BE2C (cell line): ENCODE results near the gene ZNF335.

Source experiments
- DNase-seq: peaks from one replicate; pipeline ENCODE4 v3.0.0-alpha.2; 2020
- H3K27me3 ChIP-seq: fragments of 250-450 bp; sonication (Bioruptor Pico); 2 replicates; pipeline ENCODE4 v1.5.1; 2020; ENCODE audit warnings: mild to moderate bottlenecking
- H3K36me3 ChIP-seq: fragments of 250-450 bp; sonication (Bioruptor Pico); 2 replicates; pipeline ENCODE4 v1.5.1; 2020; ENCODE audit warnings: mild to moderate bottlenecking
- H3K4me1 ChIP-seq: fragments of 250-450 bp; sonication (Bioruptor Pico); 2 replicates; pipeline ENCODE4 v1.5.1; 2020
- H3K4me3 ChIP-seq: 2 replicates; pipeline ENCODE4 v1.5.1; 2011; ENCODE audit warnings: low read depth, low read length
- H3K9me3 ChIP-seq: fragments of 250-450 bp; sonication (Bioruptor Pico); 2 replicates; pipeline ENCODE4 v1.5.1; 2020
- TF ChIP-seq, protein P1 (sequence below): IDR thresholded peaks from 2 replicates; pipeline ENCODE4 v1.5.1; 2012; ENCODE audit warnings: mild to moderate bottlenecking, low read depth, low read length

ZNF335 gene

DNA sequence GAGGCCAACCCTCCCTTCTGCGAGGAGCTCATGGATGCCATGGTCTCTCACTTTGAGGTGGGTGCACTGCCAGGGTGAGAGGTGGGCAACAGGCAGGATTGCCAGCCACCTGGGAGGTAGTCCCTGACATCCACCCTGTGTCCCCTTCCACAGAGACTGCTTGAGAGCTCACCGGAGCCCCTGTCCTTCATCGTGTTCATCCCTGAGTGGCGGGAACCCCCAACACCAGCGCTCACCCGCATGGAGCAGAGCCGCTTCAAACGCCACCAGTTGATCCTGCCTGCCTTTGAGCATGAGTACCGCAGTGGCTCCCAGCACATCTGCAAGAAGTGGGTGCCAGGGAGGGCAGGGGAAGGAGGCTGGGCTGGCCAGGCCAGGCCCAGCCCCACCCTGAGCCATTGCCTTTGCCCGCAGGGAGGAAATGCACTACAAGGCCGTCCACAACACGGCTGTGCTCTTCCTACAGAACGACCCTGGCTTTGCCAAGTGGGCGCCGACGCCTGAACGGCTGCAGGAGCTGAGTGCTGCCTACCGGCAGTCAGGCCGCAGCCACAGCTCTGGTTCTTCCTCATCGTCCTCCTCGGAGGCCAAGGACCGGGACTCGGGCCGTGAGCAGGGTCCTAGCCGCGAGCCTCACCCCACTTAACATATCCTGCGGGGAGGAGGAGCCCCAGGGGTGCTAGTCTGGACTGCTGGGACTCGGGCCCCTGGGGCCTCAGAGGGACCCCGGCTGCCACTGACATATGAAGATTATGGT is 24.7 kb downstream of the ZNF335 start:
- H3K9me3 ChIP-seq, result no peaks in the 10 kb centered on the region
- no peak overlapping the region for H3K4me3 ChIP-seq
- no peaks in the 10 kb centered on the region for H3K27me3 ChIP-seq
- H3K36me3 ChIP-seq, result peaks cover 90% of the 10 kb centered on the region
- no peaks in the 10 kb centered on the region for H3K4me1 ChIP-seq
- TF ChIP-seq, protein P1, sequence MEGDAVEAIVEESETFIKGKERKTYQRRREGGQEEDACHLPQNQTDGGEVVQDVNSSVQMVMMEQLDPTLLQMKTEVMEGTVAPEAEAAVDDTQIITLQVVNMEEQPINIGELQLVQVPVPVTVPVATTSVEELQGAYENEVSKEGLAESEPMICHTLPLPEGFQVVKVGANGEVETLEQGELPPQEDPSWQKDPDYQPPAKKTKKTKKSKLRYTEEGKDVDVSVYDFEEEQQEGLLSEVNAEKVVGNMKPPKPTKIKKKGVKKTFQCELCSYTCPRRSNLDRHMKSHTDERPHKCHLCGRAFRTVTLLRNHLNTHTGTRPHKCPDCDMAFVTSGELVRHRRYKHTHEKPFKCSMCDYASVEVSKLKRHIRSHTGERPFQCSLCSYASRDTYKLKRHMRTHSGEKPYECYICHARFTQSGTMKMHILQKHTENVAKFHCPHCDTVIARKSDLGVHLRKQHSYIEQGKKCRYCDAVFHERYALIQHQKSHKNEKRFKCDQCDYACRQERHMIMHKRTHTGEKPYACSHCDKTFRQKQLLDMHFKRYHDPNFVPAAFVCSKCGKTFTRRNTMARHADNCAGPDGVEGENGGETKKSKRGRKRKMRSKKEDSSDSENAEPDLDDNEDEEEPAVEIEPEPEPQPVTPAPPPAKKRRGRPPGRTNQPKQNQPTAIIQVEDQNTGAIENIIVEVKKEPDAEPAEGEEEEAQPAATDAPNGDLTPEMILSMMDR, result no peak
- DNase-seq, result no peak

DNA sequence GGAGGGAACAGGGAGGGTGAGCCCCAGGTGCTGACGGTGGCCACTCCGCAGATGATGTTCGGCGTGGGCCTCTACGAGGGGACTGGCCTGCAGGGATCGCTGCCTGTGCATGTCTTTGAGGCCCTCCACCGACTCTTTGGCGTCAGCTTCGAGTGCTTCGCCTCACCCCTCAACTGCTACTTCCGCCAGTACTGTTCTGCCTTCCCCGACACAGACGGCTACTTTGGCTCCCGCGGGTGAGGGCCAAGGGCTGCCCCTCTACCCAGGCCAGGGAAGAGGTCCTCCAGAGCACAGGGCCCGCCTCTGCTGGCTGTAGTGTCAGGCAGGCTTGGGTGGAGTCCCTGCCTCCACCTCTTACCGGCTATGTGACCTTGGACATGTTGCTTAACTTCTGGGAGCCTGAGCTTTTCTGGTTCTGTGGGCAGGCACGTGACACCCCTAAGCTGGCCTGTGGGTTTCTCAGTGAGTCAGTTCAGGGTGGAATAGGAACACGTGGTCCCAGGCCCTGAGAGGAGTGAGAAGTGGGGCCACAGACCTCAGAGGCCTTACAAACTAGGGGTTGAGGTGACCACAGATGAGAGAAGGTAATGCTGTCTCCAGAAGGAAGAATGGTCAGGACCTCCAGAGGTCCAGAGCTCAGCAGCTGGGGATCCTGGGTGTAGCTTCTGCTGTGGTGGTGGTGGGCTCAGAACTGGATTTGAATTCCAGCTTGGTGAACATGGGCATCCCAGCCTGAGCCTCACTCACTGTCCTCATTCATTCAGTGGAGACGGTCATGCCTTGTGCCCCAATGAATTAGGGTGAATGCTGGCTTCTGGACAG is 25.6 kb downstream of the ZNF335 start:
- TF ChIP-seq, protein P1, result no peak
- no peak for DNase-seq
- Histone ChIP-seq H3K27me3 (no peaks in the 10 kb centered on the region), H3K9me3 (no peaks in the 10 kb centered on the region), H3K4me1 (no peaks in the 10 kb centered on the region), H3K4me3 (no peak overlapping the region), H3K36me3 (peaks cover 83% of the 10 kb centered on the region)

DNA sequence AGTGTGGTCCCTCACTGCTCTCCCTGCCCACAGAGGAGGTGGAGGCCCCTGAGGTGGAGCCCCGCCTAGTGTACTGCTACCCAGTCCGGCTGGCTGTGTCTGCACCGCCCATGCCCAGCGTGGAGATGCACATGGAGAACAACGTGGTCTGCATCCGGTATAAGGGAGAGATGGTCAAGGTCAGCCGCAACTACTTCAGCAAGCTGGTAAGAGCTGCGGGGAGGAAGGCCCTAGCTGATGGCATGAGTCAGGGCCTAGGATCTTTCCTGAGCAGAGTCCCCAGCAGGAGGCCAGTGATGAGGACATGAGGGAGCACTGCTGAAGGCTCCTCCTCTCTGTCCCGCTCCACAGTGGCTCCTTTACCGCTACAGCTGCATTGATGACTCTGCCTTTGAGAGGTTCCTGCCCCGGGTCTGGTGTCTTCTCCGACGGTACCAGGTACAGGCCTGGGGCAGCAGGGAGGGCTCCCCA is 26.3 kb downstream of the ZNF335 start:
- Histone ChIP-seq H3K4me3 (no peak overlapping the region), H3K27me3 (no peaks in the 10 kb centered on the region), H3K36me3 (peaks cover 85% of the 10 kb centered on the region), H3K4me1 (no peaks in the 10 kb centered on the region), H3K9me3 (no peaks in the 10 kb centered on the region)
- DNase-seq, result no peak
- TF ChIP-seq, protein P1, result no peak

DNA sequence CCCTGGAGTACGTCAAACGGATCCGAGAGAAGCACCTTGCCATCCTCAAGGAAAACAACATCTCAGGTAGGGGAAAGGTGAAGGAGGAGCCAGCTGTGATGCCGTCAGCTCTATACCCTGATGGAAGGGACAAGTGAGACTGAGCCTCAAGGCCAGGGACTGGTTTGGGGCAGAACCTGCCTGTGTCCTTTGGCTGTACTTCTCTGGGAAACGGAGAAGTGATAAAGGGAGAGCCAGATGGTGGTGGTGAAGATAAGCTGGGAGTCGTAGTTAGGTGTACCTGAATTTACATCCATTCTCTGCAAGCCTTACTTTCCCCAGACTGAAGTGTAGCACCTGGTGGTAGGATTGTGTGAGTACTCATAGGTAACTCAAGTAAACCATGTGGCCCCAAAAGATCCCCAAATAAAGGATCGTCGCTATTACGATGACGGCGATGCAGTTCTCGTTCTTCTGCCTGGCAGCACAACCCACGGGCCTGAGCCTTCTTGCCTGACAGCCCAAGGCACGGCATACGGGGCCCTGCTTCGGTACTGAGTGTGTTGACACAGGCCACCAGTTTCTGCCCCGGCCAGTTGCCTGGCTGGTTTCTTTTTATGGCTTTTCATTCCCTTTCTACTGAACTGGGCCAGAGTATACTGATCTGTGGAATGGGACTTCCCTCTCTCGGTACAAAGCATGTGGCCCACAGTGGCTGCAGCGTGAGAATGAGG is 26.9 kb downstream of the ZNF335 start:
- TF ChIP-seq, protein P1, result no peak
- H3K27me3 ChIP-seq, result no peaks in the 10 kb centered on the region
- no peak overlapping the region for H3K4me3 ChIP-seq
- H3K4me1 ChIP-seq, result no peaks in the 10 kb centered on the region
- H3K36me3 ChIP-seq, result peaks cover 85% of the 10 kb centered on the region
- H3K9me3 ChIP-seq, result no peaks in the 10 kb centered on the region
- no peak for DNase-seq

DNA sequence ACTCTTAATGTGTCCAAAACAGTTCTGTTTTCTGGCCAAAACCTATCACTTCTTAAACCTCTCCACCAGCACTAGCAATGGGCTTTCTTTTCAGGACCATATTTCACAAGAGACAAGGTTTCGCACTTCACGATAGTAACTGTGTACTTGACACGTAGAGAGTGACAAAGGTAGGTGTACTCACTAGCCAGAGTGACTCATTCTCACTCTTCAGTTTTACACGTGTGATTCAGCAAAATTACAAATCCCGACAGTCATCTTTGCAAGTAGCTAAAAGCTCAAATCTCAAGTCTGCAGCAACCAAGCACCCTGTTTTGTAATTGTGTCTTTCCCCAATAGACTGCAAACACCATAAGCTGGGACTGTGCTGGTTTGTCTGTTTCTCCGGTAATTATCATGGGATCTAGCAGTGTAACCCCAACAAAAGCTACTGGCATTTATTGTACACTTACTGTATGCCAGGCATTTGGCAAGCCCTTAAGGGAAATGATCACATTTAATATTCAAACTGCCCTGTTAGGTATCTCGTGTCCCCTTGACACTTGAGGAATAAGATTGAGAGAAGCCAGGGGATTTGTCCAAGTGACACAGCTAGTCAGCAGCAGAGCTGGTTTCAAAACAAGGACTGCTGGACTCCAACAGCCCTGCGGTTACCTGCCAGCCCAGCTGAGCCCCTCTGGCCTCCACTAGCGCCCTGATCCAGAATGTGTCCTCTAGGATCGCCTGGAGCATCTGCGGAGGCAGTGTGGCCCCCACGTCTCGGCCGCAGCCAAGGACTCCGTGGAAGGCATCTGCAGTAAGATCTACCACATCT is 27.6 kb downstream of the ZNF335 start:
- no peak for DNase-seq
- H3K36me3 ChIP-seq, result peaks cover 84% of the 10 kb centered on the region
- no peaks in the 10 kb centered on the region for H3K9me3 ChIP-seq
- H3K4me1 ChIP-seq, result no peaks in the 10 kb centered on the region
- TF ChIP-seq, protein P1, result no peak
- no peaks in the 10 kb centered on the region for H3K27me3 ChIP-seq
- H3K4me3 ChIP-seq, result no peak overlapping the region
